IMR-90 (cell line): Measurements from ENCODE around the gene SDHB. TPM values are rescaled to one million over a fixed set of nuclear protein-coding genes. Genes with fewer than 3 reads are reported as not detected.

ENCODE experiments used
- ATAC-seq: fragments of 200-7000 bp; cut with Tn5 transposase; 2 replicates; pipeline ENCODE4 v1.9.1; 2020; ENCODE audit warnings: low read depth, mild to moderate bottlenecking, moderate library complexity
- BruUV-seq: library from RNA; stranded (reverse); fragments of 400-500 nt; replicated peaks from 2 replicates; lab custom pipeline; 2021; lab: Mats Ljungman, UMichigan
- CTCF ChIA-PET: fragments of 300-600 bp; formaldehyde crosslinking; extraction: SDS; loops from one replicate; lab custom pipeline; 2021; ENCODE audit warnings: antibody characterized with exemption; lab: Yijun Ruan, JAX
- POLR2A ChIA-PET: fragments of 300-600 bp; sonication (Branson Sonifier 250); formaldehyde crosslinking; loops from one replicate; lab custom pipeline; 2022; ENCODE audit warnings: antibody characterized with exemption; ENCODE audit not compliant: unreplicated experiment; lab: Charles Lee
- DNase-seq: peaks from one replicate; pipeline ENCODE4 v3.0.0; 2013
- H2AFZ ChIP-seq: replicated peaks from 2 replicates; pipeline ENCODE3; 2013; ENCODE audit warnings: low read length, mild to moderate bottlenecking; ENCODE audit not compliant: poor library complexity
- H2AK5ac ChIP-seq: 2 replicates; pipeline ENCODE4 v1.6.1; 2013; ENCODE audit warnings: low read depth, low read length, inconsistent platforms
- H2AK9ac ChIP-seq: replicated peaks from 2 replicates; pipeline ENCODE3; 2013; ENCODE audit warnings: mild to moderate bottlenecking, low read depth, low read length, moderate library complexity; ENCODE audit not compliant: poor library complexity
- H2BK120ac ChIP-seq: 2 replicates; pipeline ENCODE4 v1.6.1; 2013; ENCODE audit warnings: low read depth, low read length, inconsistent platforms
- H2BK15ac ChIP-seq: 3 replicates; pipeline ENCODE4 v1.6.1; 2013; ENCODE audit warnings: low read depth, low read length, inconsistent platforms
- H2BK20ac ChIP-seq: 2 replicates; pipeline ENCODE4 v1.6.1; 2013; ENCODE audit warnings: low read depth, mild to moderate bottlenecking, inconsistent platforms, low read length, moderate library complexity
- H2BK5ac ChIP-seq: 2 replicates; pipeline ENCODE4 v1.6.1; 2013; ENCODE audit warnings: mild to moderate bottlenecking, low read depth, low read length, inconsistent platforms; ENCODE audit not compliant: poor library complexity, severe bottlenecking
- H3K14ac ChIP-seq: replicated peaks from 2 replicates; pipeline ENCODE4 v1.6.1; 2013; ENCODE audit warnings: low read depth, low read length, inconsistent platforms
- H3K18ac ChIP-seq: 2 replicates; pipeline ENCODE4 v1.6.1; 2013; ENCODE audit warnings: low read depth, low read length, control low read depth
- H3K23ac ChIP-seq: 2 replicates; pipeline ENCODE4 v1.6.1; 2013; ENCODE audit warnings: low read depth, low read length, inconsistent platforms
- H3K27ac ChIP-seq: 2 replicates; pipeline ENCODE4 v1.5.1; 2013; ENCODE audit warnings: mild to moderate bottlenecking, control low read depth, low read length; ENCODE audit not compliant: insufficient read depth
- H3K27me3 ChIP-seq: 2 replicates; pipeline ENCODE4 v1.6.1; 2013; ENCODE audit warnings: low read length; ENCODE audit not compliant: control insufficient read depth, insufficient read depth
- H3K36me3 ChIP-seq: 2 replicates; pipeline ENCODE4 v1.6.1; 2013; ENCODE audit warnings: low read length, mixed read lengths; ENCODE audit not compliant: control insufficient read depth, insufficient read depth
- H3K4ac ChIP-seq: 2 replicates; pipeline ENCODE4 v1.6.1; 2013; ENCODE audit warnings: low read depth, low read length, inconsistent platforms
- H3K4me1 ChIP-seq: 2 replicates; pipeline ENCODE4 v1.6.1; 2013; ENCODE audit warnings: low read length, mixed read lengths; ENCODE audit not compliant: control insufficient read depth, insufficient read depth
- H3K4me2 ChIP-seq: 2 replicates; pipeline ENCODE4 v1.6.1; 2013; ENCODE audit warnings: low read depth, mild to moderate bottlenecking, control low read depth, low read length, moderate library complexity
- H3K4me3 ChIP-seq: 2 replicates; pipeline ENCODE4 v1.5.1; 2013; ENCODE audit warnings: low read depth, mild to moderate bottlenecking, control low read depth, low read length, moderate library complexity; ENCODE audit not compliant: insufficient read depth
- H3K56ac ChIP-seq: 2 replicates; pipeline ENCODE4 v1.6.1; 2013; ENCODE audit warnings: low read length, inconsistent platforms; ENCODE audit not compliant: insufficient read depth; ENCODE audit errors: extremely low read depth
- H3K79me1 ChIP-seq, 2 experiments: 2 replicates each; pipeline ENCODE4 v1.6.1; 2013; ENCODE audit warnings: low read length in 2 of 2, inconsistent platforms in 1 of 2, low read depth in 1 of 2
- H3K9ac ChIP-seq: 2 replicates; pipeline ENCODE4 v1.6.1; 2013; ENCODE audit warnings: low read depth, low read length, control low read depth
- H3K9me1 ChIP-seq: 2 replicates; pipeline ENCODE4 v1.6.1; 2013; ENCODE audit warnings: low read length, inconsistent platforms; ENCODE audit not compliant: insufficient read depth
- H3K9me3 ChIP-seq: 2 replicates; pipeline ENCODE4 v1.6.1; 2013; ENCODE audit warnings: low read length; ENCODE audit not compliant: control insufficient read depth, insufficient read depth
- H4K20me1 ChIP-seq: 2 replicates; pipeline ENCODE4 v1.6.1; 2013; ENCODE audit warnings: low read length, inconsistent platforms; ENCODE audit not compliant: insufficient read depth
- H4K5ac ChIP-seq: 2 replicates; pipeline ENCODE4 v1.6.1; 2013; ENCODE audit warnings: mild to moderate bottlenecking, low read depth, low read length, control low read depth
- H4K8ac ChIP-seq, 2 experiments: 2 replicates each; pipeline ENCODE4 v1.6.1; 2013; ENCODE audit warnings: low read depth in 2 of 2, low read length in 2 of 2, control low read depth in 1 of 2, inconsistent platforms in 1 of 2
- H4K91ac ChIP-seq: 2 replicates; pipeline ENCODE4 v1.6.1; 2013; ENCODE audit warnings: low read depth, low read length, inconsistent platforms; ENCODE audit not compliant: insufficient read depth
- BHLHE40 ChIP-seq: fragments of 150-350 bp; IDR thresholded peaks from 2 replicates; pipeline ENCODE4 v1.6.1; 2016; ENCODE audit warnings: mild to moderate bottlenecking, low read depth, low read length
- CEBPB ChIP-seq: IDR thresholded peaks from 2 replicates; pipeline ENCODE4 v1.6.1; 2012; ENCODE audit warnings: low read depth, low read length, improper control_type of control experiment
- CHD1 ChIP-seq: IDR thresholded peaks from 2 replicates; pipeline ENCODE4 v1.6.1; 2012; ENCODE audit warnings: low read depth, low read length, improper control_type of control experiment
- FOS ChIP-seq: fragments of 150-350 bp; IDR thresholded peaks from 2 replicates; pipeline ENCODE4 v1.6.1; 2016; ENCODE audit warnings: low read depth, low read length
- MAFK ChIP-seq: IDR thresholded peaks from 2 replicates; pipeline ENCODE4 v1.6.1; 2012; ENCODE audit warnings: low read depth, low read length, improper control_type of control experiment
- MAZ ChIP-seq: IDR thresholded peaks from 2 replicates; pipeline ENCODE4 v1.6.1; 2012; ENCODE audit warnings: low read depth, mild to moderate bottlenecking, low read length, improper control_type of control experiment, moderate library complexity, borderline replicate concordance
- MXI1 ChIP-seq: IDR thresholded peaks from 2 replicates; pipeline ENCODE4 v1.6.1; 2012; ENCODE audit warnings: low read depth, mild to moderate bottlenecking, low read length, moderate library complexity, borderline replicate concordance
- NFE2L2 ChIP-seq: fragments of 150-350 bp; IDR thresholded peaks from 2 replicates; pipeline ENCODE4 v1.6.1; 2016; ENCODE audit warnings: low read depth, mild to moderate bottlenecking, low read length
- POLR2A ChIP-seq: IDR thresholded peaks from 2 replicates; pipeline ENCODE4 v1.6.1; 2012; ENCODE audit warnings: mild to moderate bottlenecking, low read depth, low read length
- RAD21 ChIP-seq: IDR thresholded peaks from 2 replicates; pipeline ENCODE4 v1.6.1; 2012; ENCODE audit warnings: low read length, improper control_type of control experiment
- RCOR1 ChIP-seq: IDR thresholded peaks from 2 replicates; pipeline ENCODE4 v1.6.1; 2012; ENCODE audit warnings: mild to moderate bottlenecking, low read length, improper control_type of control experiment; ENCODE audit not compliant: insufficient replicate concordance
- RFX5 ChIP-seq: IDR thresholded peaks from 2 replicates; pipeline ENCODE4 v1.8.0; 2012; ENCODE audit warnings: low read depth, mild to moderate bottlenecking, low read length, moderate library complexity
- SMC3 ChIP-seq: fragments of 150-350 bp; IDR thresholded peaks from 2 replicates; pipeline ENCODE4 v1.6.1; 2016; ENCODE audit warnings: low read depth, mild to moderate bottlenecking, antibody characterized with exemption, low read length, moderate library complexity
- WGBS, 2 experiments: methylation state at CpG; one replicate each; pipeline versions ENCODE4 v1.1.5 to v1.1.7; 2013; ENCODE audit warnings: missing lambda C conversion rate in 2 of 2; ENCODE audit not compliant: insufficient read length in 1 of 2; ENCODE audit errors: extremely low coverage in 2 of 2; 5-methylcytosine and 5-hydroxymethylcytosine counted together
- dilution Hi-C: fragments of 300-500 bp; cut with HindIII; formaldehyde crosslinking; loops from one replicate; pipeline ENCODE4 v1.14.3; 2018; ENCODE audit warnings: low sequenced_read_pairs; ENCODE audit not compliant: unreplicated experiment
- in situ Hi-C: fragments of 300-500 bp; cut with MboI; formaldehyde crosslinking; loops from 3 replicates; pipeline ENCODE4 v1.14.3; 2019; ENCODE audit warnings: low sequenced_read_pairs, inconsistent platforms, mixed read lengths
- intact Hi-C: fragments of 100-400 bp; cut with micrococcal nuclease; formaldehyde crosslinking; loops from 2 replicates; pipeline ENCODE4 v1.10.0; 2022
- polyA plus RNA-seq, 3 experiments: library from polyadenylated mRNA; depleted of rRNA; stranded (reverse); fragments of >200 nt; gene quantifications; 2 replicates each; pipeline ENCODE4 v1.2.3, GENCODE V29; 2012; ENCODE audit warnings: low replicate concordance in 1 of 3
- total RNA-seq: library from RNA; depleted of rRNA; stranded (reverse); fragments of >200 nt; gene quantifications from 2 replicates; pipeline ENCODE4 v1.2.3, GENCODE V29; 2012
- TF ChIP-seq, protein P1 (sequence below): fragments of 150-350 bp; IDR thresholded peaks from 2 replicates; pipeline ENCODE4 v1.6.1; 2016; ENCODE audit warnings: low read depth, mild to moderate bottlenecking, low read length, moderate library complexity, borderline replicate concordance
- TF ChIP-seq, protein P2 (sequence below): conservative IDR thresholded peaks from 2 replicates; pipeline ENCODE4 v1.5.1; 2012; ENCODE audit warnings: mild to moderate bottlenecking, low read depth, low read length, improper control_type of control experiment
- TF ChIP-seq, protein P3 (sequence below): fragments of 150-350 bp; IDR thresholded peaks from 2 replicates; pipeline ENCODE4 v1.6.1; 2017; ENCODE audit warnings: mild to moderate bottlenecking, antibody characterized with exemption, low read length, low read depth

The SDHB gene
- total and polyA plus RNA-seq, 2 of the 4 experiments (the other 2 are of a cell fraction), result 122 to 206 TPM

DNA sequence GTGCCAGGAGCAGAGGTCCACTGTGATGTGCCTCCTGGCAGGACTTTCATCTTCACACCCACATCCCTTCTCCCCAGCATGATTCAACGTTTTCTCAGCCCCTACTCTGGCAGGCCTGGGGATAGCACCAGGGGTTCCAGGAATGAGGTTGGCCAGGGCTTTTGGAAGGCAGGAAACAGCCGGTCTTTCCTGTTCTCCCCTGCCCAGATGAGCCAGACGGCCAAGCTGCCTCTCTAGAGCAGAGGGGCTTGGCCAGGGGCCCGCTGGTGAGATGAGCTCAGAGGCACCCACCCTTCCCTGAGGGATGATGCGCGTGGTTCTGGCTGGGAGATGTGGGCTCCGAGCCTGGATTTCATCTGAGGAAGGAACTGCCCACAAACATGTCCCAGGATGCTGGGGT, 69.1 kb downstream of the SDHB start:
- no peak overlapping the region for H3K23ac ChIP-seq
- H2AK5ac ChIP-seq, result peak overlapping the region; percentile 28; the same call in 1 of the 2 replicates
- TF ChIP-seq MAZ (peak; percentile 35; the same call in 1 of the 2 replicates), POLR2A (no peak), MAFK (no peak), CEBPB (no peak), RAD21 (no peak; the same call in 1 of the 2 replicates), BHLHE40 (0 out of 2 replicates have a peak, but pooled peaks have one; percentile 16), NFE2L2 (no peak), RFX5 (no peak), RCOR1 (peak; percentile 12), CHD1 (no peak), FOS (peak; percentile 31; the same call in 1 of the 2 replicates), MXI1 (no peak), SMC3 (no peak)
- TF ChIP-seq, protein P1, sequence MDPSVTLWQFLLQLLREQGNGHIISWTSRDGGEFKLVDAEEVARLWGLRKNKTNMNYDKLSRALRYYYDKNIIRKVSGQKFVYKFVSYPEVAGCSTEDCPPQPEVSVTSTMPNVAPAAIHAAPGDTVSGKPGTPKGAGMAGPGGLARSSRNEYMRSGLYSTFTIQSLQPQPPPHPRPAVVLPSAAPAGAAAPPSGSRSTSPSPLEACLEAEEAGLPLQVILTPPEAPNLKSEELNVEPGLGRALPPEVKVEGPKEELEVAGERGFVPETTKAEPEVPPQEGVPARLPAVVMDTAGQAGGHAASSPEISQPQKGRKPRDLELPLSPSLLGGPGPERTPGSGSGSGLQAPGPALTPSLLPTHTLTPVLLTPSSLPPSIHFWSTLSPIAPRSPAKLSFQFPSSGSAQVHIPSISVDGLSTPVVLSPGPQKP, result no peak
- TF ChIP-seq, protein P2, sequence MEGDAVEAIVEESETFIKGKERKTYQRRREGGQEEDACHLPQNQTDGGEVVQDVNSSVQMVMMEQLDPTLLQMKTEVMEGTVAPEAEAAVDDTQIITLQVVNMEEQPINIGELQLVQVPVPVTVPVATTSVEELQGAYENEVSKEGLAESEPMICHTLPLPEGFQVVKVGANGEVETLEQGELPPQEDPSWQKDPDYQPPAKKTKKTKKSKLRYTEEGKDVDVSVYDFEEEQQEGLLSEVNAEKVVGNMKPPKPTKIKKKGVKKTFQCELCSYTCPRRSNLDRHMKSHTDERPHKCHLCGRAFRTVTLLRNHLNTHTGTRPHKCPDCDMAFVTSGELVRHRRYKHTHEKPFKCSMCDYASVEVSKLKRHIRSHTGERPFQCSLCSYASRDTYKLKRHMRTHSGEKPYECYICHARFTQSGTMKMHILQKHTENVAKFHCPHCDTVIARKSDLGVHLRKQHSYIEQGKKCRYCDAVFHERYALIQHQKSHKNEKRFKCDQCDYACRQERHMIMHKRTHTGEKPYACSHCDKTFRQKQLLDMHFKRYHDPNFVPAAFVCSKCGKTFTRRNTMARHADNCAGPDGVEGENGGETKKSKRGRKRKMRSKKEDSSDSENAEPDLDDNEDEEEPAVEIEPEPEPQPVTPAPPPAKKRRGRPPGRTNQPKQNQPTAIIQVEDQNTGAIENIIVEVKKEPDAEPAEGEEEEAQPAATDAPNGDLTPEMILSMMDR, result no peak
- TF ChIP-seq, protein P3, sequence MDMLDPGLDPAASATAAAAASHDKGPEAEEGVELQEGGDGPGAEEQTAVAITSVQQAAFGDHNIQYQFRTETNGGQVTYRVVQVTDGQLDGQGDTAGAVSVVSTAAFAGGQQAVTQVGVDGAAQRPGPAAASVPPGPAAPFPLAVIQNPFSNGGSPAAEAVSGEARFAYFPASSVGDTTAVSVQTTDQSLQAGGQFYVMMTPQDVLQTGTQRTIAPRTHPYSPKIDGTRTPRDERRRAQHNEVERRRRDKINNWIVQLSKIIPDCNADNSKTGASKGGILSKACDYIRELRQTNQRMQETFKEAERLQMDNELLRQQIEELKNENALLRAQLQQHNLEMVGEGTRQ, result no peak
- in situ Hi-C loops (no loop called here), dilution Hi-C loops (no loop called here), intact Hi-C loops (no loop called here)
- ATAC-seq, result peak; percentile 63
- H3K18ac ChIP-seq, result no peak overlapping the region
- BruUV-seq, result no TSS peak
- H3K4me3 ChIP-seq, result no peak overlapping the region
- 0 out of 4 replicates have a peak overlapping the region, but pooled peaks of 1 of the 2 experiments have one; percentile 14 for H4K8ac ChIP-seq
- peaks cover 12% of the 10 kb centered on the region for H3K36me3 ChIP-seq
- H3K9me1 ChIP-seq, result no peaks in the 10 kb centered on the region
- no peaks in the 10 kb centered on the region for H3K79me1 ChIP-seq
- POLR2A ChIA-PET, result no interaction called here
- H4K5ac ChIP-seq, result no peak overlapping the region
- H3K9ac ChIP-seq, result no peak overlapping the region
- CTCF ChIA-PET, result interaction anchor here (0.6 kb wide), 2 partner anchors 24 to 114 kb away, joined by 3 read pairs; no protein-coding TSS in a partner anchor
- peaks cover 6% of the 10 kb centered on the region; the same call in 1 of the 2 replicates for H3K4me1 ChIP-seq
- no peaks in the 10 kb centered on the region for H3K9me3 ChIP-seq
- H4K91ac ChIP-seq, result no peak overlapping the region
- no peak overlapping the region for H3K56ac ChIP-seq
- H3K27ac ChIP-seq, result no peak overlapping the region
- peak overlapping the region; percentile 24; the same call in 1 of the 2 replicates for H3K4ac ChIP-seq
- H3K4me2 ChIP-seq, result no peak overlapping the region
- H3K14ac ChIP-seq, result no peak overlapping the region
- no peak overlapping the region for H2BK120ac ChIP-seq
- no CpG with 5 or more reads among the region's 7 CpGs for WGBS, 2 experiments
- H2AFZ ChIP-seq, result peak overlapping the region; percentile 37
- no peak overlapping the region for H2BK5ac ChIP-seq
- H3K27me3 ChIP-seq, result no peaks in the 10 kb centered on the region
- no peak overlapping the region for H2BK20ac ChIP-seq
- H2AK9ac ChIP-seq, result peak overlapping the region; percentile 77
- DNase-seq, result peak; percentile 85
- H4K20me1 ChIP-seq, result no peaks in the 10 kb centered on the region; the same call in 1 of the 2 replicates
- H2BK15ac ChIP-seq, result no peak overlapping the region
